Activated CD8-positive, alpha-beta memory T cell treated with anti-CD3 and anti-CD28 coated beads for 24 hours (primary cell): ENCODE results near the gene XYLT2.
A peak's percentile ranks its signal among the peaks of the same experiment; 100 is the strongest.
"Not testable (repeated sequence)": the region's sequence is repeated elsewhere in the genome, so short reads cannot be mapped to it uniquely, and the experiment has no call there.

ENCODE experiments used
- DNase-seq: peaks from one replicate; pipeline ENCODE4 v3.0.0-alpha.2; 2020

XYLT2 gene

GRCh38 chr17:50397111-50397918, 51.4 kb downstream of the XYLT2 start, which contains the start of gene LRRC59:
LRRC59 (minus strand) TSS chr17:50397523; CDS start chr17:50397317, 206 bp downstream.
- DNase-seq = peak; percentile 99

GRCh38 chr17:50397919-50398285, 52.0 kb downstream of the XYLT2 start:
- no peak for DNase-seq

- DNase-seq = not testable (repeated sequence)
Observed at GRCh38 chr17:50398672-50399071, 52.7 kb downstream of the XYLT2 start.

- DNase-seq = not testable (repeated sequence)
Observed at GRCh38 chr17:50399591-50399990, 53.7 kb downstream of the XYLT2 start.

- DNase-seq = not testable (repeated sequence)
Observed at GRCh38 chr17:50405351-50405750, 59.4 kb downstream of the XYLT2 start.

GRCh38 chr17:50406578-50406977, 60.7 kb downstream of the XYLT2 start:
- DNase-seq = no peak

- no peak for DNase-seq
Observed at GRCh38 chr17:50407921-50408320, 62.0 kb downstream of the XYLT2 start.
